Measurements from ENCODE around the gene DNAH11. TPM values are rescaled to one million over a fixed set of nuclear protein-coding genes. Genes with fewer than 3 reads are reported as not detected.

The DNAH11 gene
- total RNA-seq, result 10 to 100 TPM in 1 of 2 donors, 1 to 10 TPM in 1; 1.6 to 13.3 TPM

DNA sequence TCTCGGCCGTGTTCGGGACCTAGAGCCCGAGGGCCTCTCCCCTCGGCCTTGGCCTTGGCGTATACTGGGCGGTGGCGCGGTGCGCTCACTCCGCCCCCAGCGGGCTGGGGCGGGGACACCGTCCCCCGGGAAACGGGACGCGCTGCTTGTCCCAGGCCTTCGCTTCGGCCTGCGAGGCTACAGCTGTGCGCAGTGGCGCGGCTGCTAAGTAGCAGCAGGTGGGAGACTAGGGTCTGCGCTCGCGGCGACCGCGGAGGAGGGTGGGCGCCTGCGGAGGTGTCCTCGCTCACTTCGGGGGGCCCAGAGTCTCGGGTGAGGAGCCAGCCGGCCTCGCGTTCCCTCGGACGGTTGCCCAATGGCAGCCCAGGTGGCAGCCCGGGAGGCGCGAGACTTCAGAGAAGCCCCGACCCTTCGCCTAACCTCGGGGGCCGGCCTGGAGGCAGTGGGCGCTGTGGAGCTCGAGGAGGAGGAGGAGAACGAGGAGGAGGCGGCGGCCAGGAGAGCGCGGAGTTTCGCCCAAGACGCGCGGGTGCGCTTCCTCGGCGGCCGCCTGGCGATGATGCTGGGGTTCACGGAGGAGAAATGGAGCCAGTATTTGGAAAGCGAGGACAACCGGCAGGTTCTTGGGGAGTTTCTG lies at the start of gene DNAH11:
Gene DNAH11 (plus strand): TSS at position 149 of the 637 bp plus-strand sequence. CDS start 207 bp downstream, at position 356.
- H3K27ac ChIP-seq, result peak within 1 kb of the TSS in 1 of 2 donors; percentile 27
- DNase-seq (ENCODE audit: low spot score), result peak; percentile 38
- WGBS, result under 1% methylated on average over 65 of the region's 66 CpGs
- no peaks in the 10 kb centered on the region for H3K27me3 ChIP-seq (replicated peaks; ENCODE audit: insufficient read depth)
- no peaks in the 10 kb centered on the region for H3K9me3 ChIP-seq
- H3K36me3 ChIP-seq, result no peaks in the 10 kb centered on the region
- intact Hi-C loops (cut with DNase I), result no loop called here
- peak; percentile 31 for TF ChIP-seq POLR2A (IDR thresholded peaks at IDR 0.05)
- no peak for TF ChIP-seq POLR2AphosphoS5 (IDR thresholded peaks at IDR 0.05)
- TF ChIP-seq, protein P1, sequence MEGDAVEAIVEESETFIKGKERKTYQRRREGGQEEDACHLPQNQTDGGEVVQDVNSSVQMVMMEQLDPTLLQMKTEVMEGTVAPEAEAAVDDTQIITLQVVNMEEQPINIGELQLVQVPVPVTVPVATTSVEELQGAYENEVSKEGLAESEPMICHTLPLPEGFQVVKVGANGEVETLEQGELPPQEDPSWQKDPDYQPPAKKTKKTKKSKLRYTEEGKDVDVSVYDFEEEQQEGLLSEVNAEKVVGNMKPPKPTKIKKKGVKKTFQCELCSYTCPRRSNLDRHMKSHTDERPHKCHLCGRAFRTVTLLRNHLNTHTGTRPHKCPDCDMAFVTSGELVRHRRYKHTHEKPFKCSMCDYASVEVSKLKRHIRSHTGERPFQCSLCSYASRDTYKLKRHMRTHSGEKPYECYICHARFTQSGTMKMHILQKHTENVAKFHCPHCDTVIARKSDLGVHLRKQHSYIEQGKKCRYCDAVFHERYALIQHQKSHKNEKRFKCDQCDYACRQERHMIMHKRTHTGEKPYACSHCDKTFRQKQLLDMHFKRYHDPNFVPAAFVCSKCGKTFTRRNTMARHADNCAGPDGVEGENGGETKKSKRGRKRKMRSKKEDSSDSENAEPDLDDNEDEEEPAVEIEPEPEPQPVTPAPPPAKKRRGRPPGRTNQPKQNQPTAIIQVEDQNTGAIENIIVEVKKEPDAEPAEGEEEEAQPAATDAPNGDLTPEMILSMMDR (IDR thresholded peaks at IDR 0.05), result peak in 1 of 4 experiments; percentile 25
- H3K4me1 ChIP-seq (replicated peaks), result no peaks in the 10 kb centered on the region
- H3K4me3 ChIP-seq, result peak within 1 kb of the TSS; percentile 42 to 48

DNA sequence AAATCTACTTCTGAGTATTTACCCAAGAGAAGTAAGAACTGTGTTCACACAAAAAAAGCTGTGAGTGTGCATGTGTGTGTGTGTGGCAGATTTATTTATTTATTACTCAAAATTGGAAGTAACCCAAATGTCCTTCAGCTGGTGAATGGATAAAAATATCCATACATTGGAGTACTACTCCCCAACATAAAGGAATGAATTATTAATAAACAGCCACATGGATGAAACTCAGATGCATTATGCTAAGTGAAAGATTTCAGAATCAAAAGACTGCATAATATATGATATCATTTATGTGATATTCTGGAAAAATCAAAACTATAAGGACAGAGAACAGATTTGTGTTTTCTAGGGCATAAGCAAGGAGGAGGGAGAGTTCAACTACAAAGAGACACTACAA lies 47.1 kb upstream of the DNAH11 start:
- Histone ChIP-seq H3K4me1 (replicated peaks) (no peaks in the 10 kb centered on the region), H3K4me3 (no peak overlapping the region), H3K9me3 (no peaks in the 10 kb centered on the region), H3K27ac (no peak overlapping the region), H3K27me3 (replicated peaks; ENCODE audit: insufficient read depth) (no peaks in the 10 kb centered on the region), H3K36me3 (no peaks in the 10 kb centered on the region)
- no peak for DNase-seq (ENCODE audit: low spot score)
- no peak for TF ChIP-seq POLR2A (IDR thresholded peaks at IDR 0.05)
- TF ChIP-seq, protein P1 (IDR thresholded peaks at IDR 0.05), result no peak
- no peak for TF ChIP-seq POLR2AphosphoS5 (IDR thresholded peaks at IDR 0.05)
- intact Hi-C loops (cut with DNase I), result no loop called here

GRCh38 chr7:21497072-21497471 lies 45.8 kb upstream of the DNAH11 start:
- Histone ChIP-seq H3K4me3 (no peak overlapping the region), H3K36me3 (no peaks in the 10 kb centered on the region), H3K4me1 (replicated peaks) (no peaks in the 10 kb centered on the region), H3K27me3 (replicated peaks; ENCODE audit: insufficient read depth) (no peaks in the 10 kb centered on the region), H3K27ac (no peak overlapping the region), H3K9me3 (no peaks in the 10 kb centered on the region)
- intact Hi-C loops (cut with DNase I), result no loop called here
- TF ChIP-seq POLR2AphosphoS5 (IDR thresholded peaks at IDR 0.05), result no peak
- TF ChIP-seq, protein P1 (IDR thresholded peaks at IDR 0.05), result peak in 1 of 4 experiments; percentile 13
- DNase-seq (ENCODE audit: low spot score), result no peak

DNA sequence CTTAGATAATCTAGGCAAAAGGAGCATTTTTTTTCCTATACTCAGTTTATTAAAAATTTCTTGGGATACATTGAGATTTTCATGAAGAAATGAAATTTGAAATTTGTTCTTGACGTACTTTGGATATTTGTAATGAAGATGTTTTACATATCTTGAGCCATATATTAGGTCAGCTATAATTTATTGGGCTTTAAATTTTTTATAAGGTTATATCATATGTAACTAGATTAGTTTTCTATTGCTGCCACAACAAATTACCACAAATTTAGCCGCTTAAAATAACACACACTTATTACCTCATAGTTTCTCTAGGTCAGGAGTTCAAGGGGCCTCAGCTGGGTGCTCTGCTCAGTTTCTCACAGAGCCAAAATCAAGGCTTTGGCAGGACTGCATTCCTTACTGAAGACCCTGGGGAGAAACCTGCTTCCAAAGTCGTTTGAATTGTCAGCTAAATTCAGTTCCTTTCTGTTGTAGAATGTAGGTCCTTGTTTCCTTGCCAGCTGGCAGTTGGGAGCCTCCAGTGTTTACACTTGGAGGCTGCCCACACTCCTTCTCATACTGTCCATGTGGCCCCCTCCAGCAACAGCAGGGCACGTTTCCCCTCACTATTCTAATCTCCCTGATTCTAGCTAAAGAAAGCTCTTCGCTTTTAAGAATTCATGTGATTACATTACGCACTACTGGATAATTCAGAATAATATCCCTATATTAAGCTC lies 42.6 kb upstream of the DNAH11 start:
- no peak for DNase-seq (ENCODE audit: low spot score)
- H3K27ac ChIP-seq, result no peak overlapping the region
- H3K9me3 ChIP-seq, result no peaks in the 10 kb centered on the region
- no peaks in the 10 kb centered on the region for H3K27me3 ChIP-seq (replicated peaks; ENCODE audit: insufficient read depth)
- intact Hi-C loops (cut with DNase I), result no loop called here
- TF ChIP-seq POLR2A (IDR thresholded peaks at IDR 0.05), result no peak
- TF ChIP-seq, protein P1 (IDR thresholded peaks at IDR 0.05), result no peak
- no peak for TF ChIP-seq POLR2AphosphoS5 (IDR thresholded peaks at IDR 0.05)
- 83% methylated on average over 6 of the region's 6 CpGs for WGBS
- H3K36me3 ChIP-seq, result no peaks in the 10 kb centered on the region
- H3K4me1 ChIP-seq (replicated peaks), result no peaks in the 10 kb centered on the region
- H3K4me3 ChIP-seq, result no peak overlapping the region

DNA sequence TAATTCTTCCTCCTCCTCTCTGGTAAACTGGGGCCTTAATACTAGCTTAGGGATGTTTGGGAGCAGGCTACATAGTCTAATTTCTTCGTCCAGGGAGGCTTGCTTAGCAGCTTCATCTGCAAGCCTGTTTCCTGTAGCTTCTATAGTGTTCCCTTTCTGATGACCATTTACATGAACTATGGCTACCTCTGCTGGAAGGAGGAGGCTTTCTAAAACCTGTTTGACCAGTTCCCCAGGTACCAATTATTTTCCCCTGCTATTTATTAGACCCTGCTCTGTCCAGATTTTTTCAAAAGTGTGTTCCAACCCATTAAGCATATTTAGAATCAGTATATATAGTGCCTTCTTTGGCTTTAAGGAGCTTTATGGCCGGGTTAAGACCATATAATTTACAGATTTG lies 38.8 kb upstream of the DNAH11 start:
- intact Hi-C loops (cut with DNase I), result no loop called here
- Histone ChIP-seq H3K36me3 (no peaks in the 10 kb centered on the region), H3K4me3 (no peak overlapping the region), H3K27ac (no peak overlapping the region), H3K9me3 (no peaks in the 10 kb centered on the region), H3K27me3 (replicated peaks; ENCODE audit: insufficient read depth) (no peaks in the 10 kb centered on the region), H3K4me1 (replicated peaks) (no peaks in the 10 kb centered on the region)
- DNase-seq (ENCODE audit: low spot score), result peak; percentile 28
- TF ChIP-seq, protein P1 (IDR thresholded peaks at IDR 0.05), result peak in 3 of 4 experiments; percentile 44 to 59 (median 46)
- no peak for TF ChIP-seq POLR2A (IDR thresholded peaks at IDR 0.05)
- peak; percentile 51 for TF ChIP-seq POLR2AphosphoS5 (IDR thresholded peaks at IDR 0.05)
- whole genome bisulfite sequencing, result 61% methylated on average over 2 of the region's 2 CpGs

All from prostate gland (tissue), 2 donors.